ENCODE measurements around the gene FOXJ1.

DNA sequence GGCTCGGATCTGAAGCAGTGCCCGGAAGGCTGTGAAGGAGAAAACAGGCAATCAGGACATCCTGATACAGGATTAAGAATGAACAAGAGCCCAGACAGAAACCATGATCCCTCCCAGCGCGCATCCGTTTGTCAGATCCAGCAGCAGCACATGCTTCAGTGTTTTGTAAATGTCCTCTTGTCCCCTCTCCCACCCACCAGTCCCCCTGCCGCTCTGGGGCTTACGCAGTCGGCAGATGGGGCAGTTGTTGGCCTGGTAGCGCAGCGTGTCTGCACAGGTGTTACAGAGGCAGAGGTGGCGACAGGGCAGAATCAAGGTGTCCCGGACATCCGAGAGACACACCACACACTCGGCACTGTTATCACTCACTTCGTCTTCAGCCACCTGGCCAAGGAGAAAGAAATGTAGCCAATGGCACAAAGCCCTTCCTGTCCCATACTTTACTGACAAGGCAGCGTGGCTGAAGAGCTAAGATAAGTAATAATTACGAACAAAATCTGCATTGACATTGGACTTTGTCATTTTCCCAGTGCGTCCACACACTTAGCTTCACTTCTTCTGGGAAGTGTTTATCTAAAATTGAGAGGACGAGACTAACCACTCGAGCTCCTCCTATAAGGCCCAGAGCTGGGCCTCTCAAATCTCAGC lies 20.7 kb upstream of the FOXJ1 start:
- TF ChIP-seq POLR2A (IDR thresholded peaks at IDR 0.05; ENCODE audit: low read length) (no peak), GATA1 (IDR thresholded peaks at IDR 0.05; ENCODE audit: low read depth, low read length) (no peak)
